D341Med (cell line): ENCODE results near the gene PPP2R1B.
"Not testable (repeated sequence)": the region's sequence is repeated elsewhere in the genome, so short reads cannot be mapped to it uniquely, and the experiment has no call there.

Experiments used
- DNase-seq: peaks from one replicate; pipeline ENCODE4 v3.0.0; 2012; ENCODE audit warnings: low spot score

PPP2R1B gene

GRCh38 chr11:111765984-111766833 is at the start of gene PPP2R1B:
Gene PPP2R1B (minus strand): TSS chr11:111766389. CDS start chr11:111766361, 28 bp downstream.
- peak; percentile 96 for DNase-seq

- no peak for DNase-seq
Observed at GRCh38 chr11:111815489-111815888, 49.3 kb upstream of the PPP2R1B start.

- DNase-seq, result no peak
Observed at GRCh38 chr11:111814557-111815320, 48.5 kb upstream of the PPP2R1B start.

- no peak for DNase-seq
Observed at GRCh38 chr11:111814106-111814505, 47.9 kb upstream of the PPP2R1B start.

- DNase-seq, result no peak
Observed at GRCh38 chr11:111812211-111812610, 46.0 kb upstream of the PPP2R1B start.

GRCh38 chr11:111811445-111811844 is 45.3 kb upstream of the PPP2R1B start:
- no peak for DNase-seq

- DNase-seq, result no peak
Observed at GRCh38 chr11:111808834-111809233, 42.6 kb upstream of the PPP2R1B start.

- no peak for DNase-seq
Observed at GRCh38 chr11:111808063-111808588, 41.9 kb upstream of the PPP2R1B start.

GRCh38 chr11:111807076-111807475 is 40.9 kb upstream of the PPP2R1B start:
- DNase-seq, result no peak

- DNase-seq, result no peak
Observed at GRCh38 chr11:111801135-111801534, 34.9 kb upstream of the PPP2R1B start.

GRCh38 chr11:111798279-111798678 is 32.1 kb upstream of the PPP2R1B start:
- DNase-seq, result no peak

GRCh38 chr11:111797145-111797581 is 31.0 kb upstream of the PPP2R1B start:
- DNase-seq, result no peak

- DNase-seq, result no peak
Observed at GRCh38 chr11:111796696-111797095, 30.5 kb upstream of the PPP2R1B start.

- DNase-seq, result no peak
Observed at GRCh38 chr11:111795334-111795985, 29.3 kb upstream of the PPP2R1B start.

GRCh38 chr11:111793863-111794262 is 27.7 kb upstream of the PPP2R1B start:
- DNase-seq, result no peak

GRCh38 chr11:111792955-111793500 is 26.8 kb upstream of the PPP2R1B start:
- DNase-seq, result no peak

- DNase-seq, result no peak
Observed at GRCh38 chr11:111792314-111792713, 26.1 kb upstream of the PPP2R1B start.

- no peak for DNase-seq
Observed at GRCh38 chr11:111788464-111788863, 22.3 kb upstream of the PPP2R1B start.

- DNase-seq, result no peak
Observed at GRCh38 chr11:111788051-111788450, 21.9 kb upstream of the PPP2R1B start.

- peak; percentile 40 for DNase-seq
Observed at GRCh38 chr11:111785886-111786412, 19.8 kb upstream of the PPP2R1B start.

- DNase-seq, result no peak
Observed at GRCh38 chr11:111785076-111785475, 18.9 kb upstream of the PPP2R1B start.

GRCh38 chr11:111784311-111784710 is 18.1 kb upstream of the PPP2R1B start:
- DNase-seq, result not testable (repeated sequence)
